Upper lobe of left lung (tissue), 4 donors: ENCODE results near the gene APPBP2.

Source experiments
- POLR2A ChIP-seq, 4 donors: fragments of 450-650 bp; IDR thresholded peaks; one replicate each; pipeline ENCODE4 v1.5.1; 2016 to 2017; ENCODE audit warnings: antibody characterized with exemption in 4 of 4, mild to moderate bottlenecking in 2 of 4
- POLR2AphosphoS5 ChIP-seq, 2 donors: sonication (generic); formaldehyde crosslinking; IDR thresholded peaks; one replicate each; pipeline ENCODE4 v1.5.1; 2017; ENCODE audit warnings: antibody characterized with exemption in 2 of 2
- TF ChIP-seq, protein P1 (sequence below), 6 experiments: fragments of 450-650 bp in 4 of 6; fragments of 200-600 bp in 2 of 6; sonication (generic) in 2 of 6; IDR thresholded peaks; one replicate each; pipeline ENCODE4 v1.5.1; 2016 to 2019; ENCODE audit warnings: antibody characterized with exemption in 6 of 6

- TF ChIP-seq, protein P1, sequence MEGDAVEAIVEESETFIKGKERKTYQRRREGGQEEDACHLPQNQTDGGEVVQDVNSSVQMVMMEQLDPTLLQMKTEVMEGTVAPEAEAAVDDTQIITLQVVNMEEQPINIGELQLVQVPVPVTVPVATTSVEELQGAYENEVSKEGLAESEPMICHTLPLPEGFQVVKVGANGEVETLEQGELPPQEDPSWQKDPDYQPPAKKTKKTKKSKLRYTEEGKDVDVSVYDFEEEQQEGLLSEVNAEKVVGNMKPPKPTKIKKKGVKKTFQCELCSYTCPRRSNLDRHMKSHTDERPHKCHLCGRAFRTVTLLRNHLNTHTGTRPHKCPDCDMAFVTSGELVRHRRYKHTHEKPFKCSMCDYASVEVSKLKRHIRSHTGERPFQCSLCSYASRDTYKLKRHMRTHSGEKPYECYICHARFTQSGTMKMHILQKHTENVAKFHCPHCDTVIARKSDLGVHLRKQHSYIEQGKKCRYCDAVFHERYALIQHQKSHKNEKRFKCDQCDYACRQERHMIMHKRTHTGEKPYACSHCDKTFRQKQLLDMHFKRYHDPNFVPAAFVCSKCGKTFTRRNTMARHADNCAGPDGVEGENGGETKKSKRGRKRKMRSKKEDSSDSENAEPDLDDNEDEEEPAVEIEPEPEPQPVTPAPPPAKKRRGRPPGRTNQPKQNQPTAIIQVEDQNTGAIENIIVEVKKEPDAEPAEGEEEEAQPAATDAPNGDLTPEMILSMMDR (IDR thresholded peaks at IDR 0.05) = no peak
- TF ChIP-seq POLR2A (IDR thresholded peaks at IDR 0.05) (no peak), POLR2AphosphoS5 (IDR thresholded peaks at IDR 0.05) (no peak)
Observed at GRCh38 chr17:60451071-60451470, 75.0 kb downstream of the APPBP2 start.
